Thoracic aorta (tissue), 2 donors: ENCODE results near the gene SLC39A11. TPM values are rescaled to one million over a fixed set of nuclear protein-coding genes. Genes with fewer than 3 reads are reported as not detected.

ENCODE experiments used
- ATAC-seq: fragments of 150-250 bp; one replicate; pipeline ENCODE4 v1.8.0; 2017; ENCODE audit warnings: low read depth; ENCODE audit not compliant: insufficient number of reproducible peaks, low FRiP score
- DNase-seq: peaks from one replicate; pipeline ENCODE4 v3.0.0-alpha.2; 2020; ENCODE audit warnings: low spot score
- H3K27ac ChIP-seq, 2 donors: fragments of 200-600 bp; sonication (generic); 1 replicate in 1 of 2; 2 replicates in 1 of 2; pipeline ENCODE4 v1.5.1; 2016; ENCODE audit warnings: mild to moderate bottlenecking in 2 of 2, moderate library complexity in 2 of 2
- H3K27me3 ChIP-seq: fragments of 200-600 bp; sonication (generic); replicated peaks from 2 replicates; pipeline ENCODE4 v1.6.0; 2016; ENCODE audit warnings: mild to moderate bottlenecking; ENCODE audit not compliant: insufficient read depth
- H3K36me3 ChIP-seq: fragments of 200-600 bp; sonication (generic); one replicate; pipeline ENCODE4 v1.5.1; 2016
- H3K4me1 ChIP-seq, 2 donors: fragments of 200-600 bp; sonication (generic); 1 replicate in 1 of 2; 2 replicates in 1 of 2; pipeline versions ENCODE4 v1.5.1 to v1.6.0; 2016; ENCODE audit warnings: low read depth in 2 of 2, mild to moderate bottlenecking in 1 of 2; ENCODE audit not compliant: control insufficient read depth in 1 of 2
- H3K4me3 ChIP-seq: fragments of 200-600 bp; sonication (generic); 2 replicates; pipeline ENCODE4 v1.5.1; 2016; ENCODE audit warnings: mild to moderate bottlenecking
- H3K9me3 ChIP-seq: fragments of 200-600 bp; sonication (generic); 2 replicates; pipeline ENCODE4 v1.5.1; 2016
- CTCF ChIP-seq: fragments of 200-600 bp; sonication (generic); IDR thresholded peaks from one replicate; pipeline ENCODE4 v1.5.1; 2019; ENCODE audit warnings: antibody characterized with exemption
- total RNA-seq, 2 donors: library from RNA; depleted of rRNA; stranded (reverse); fragments of >200 nt; gene quantifications; one replicate each; pipeline versions ENCODE4 v1.1.0 to v1.2.3, GENCODE V29; 2016

The SLC39A11 gene
- total RNA-seq, 2 donors from 2014 or later, result 12.0 to 29.1 TPM

GRCh38 chr17:72691586-72691985, 400.9 kb downstream of the SLC39A11 start:
- no peak for TF ChIP-seq CTCF

GRCh38 chr17:72691017-72691416, 401.5 kb downstream of the SLC39A11 start:
- Histone ChIP-seq H3K27me3 (no peaks in the 10 kb centered on the region), H3K4me3 (no peak overlapping the region), H3K27ac (no peak overlapping the region), H3K9me3 (no peaks in the 10 kb centered on the region), H3K4me1 (no peaks in the 10 kb centered on the region), H3K36me3 (no peaks in the 10 kb centered on the region)
- no peak for DNase-seq
- no peak for ATAC-seq
- no peak for TF ChIP-seq CTCF

More at GRCh38 chr17:72691586-72691985, 400.9 kb downstream of the SLC39A11 start:
- DNase-seq, result no peak
- no peak overlapping the region for H3K4me3 ChIP-seq
- H3K27me3 ChIP-seq, result no peaks in the 10 kb centered on the region
- H3K27ac ChIP-seq, result no peak overlapping the region
- H3K36me3 ChIP-seq, result no peaks in the 10 kb centered on the region
- H3K4me1 ChIP-seq, result no peaks in the 10 kb centered on the region
- no peaks in the 10 kb centered on the region for H3K9me3 ChIP-seq
- ATAC-seq, result no peak

GRCh38 chr17:72687886-72688285, 404.6 kb downstream of the SLC39A11 start:
- no peak for TF ChIP-seq CTCF
- no peak overlapping the region for H3K27ac ChIP-seq
- ATAC-seq, result no peak
- H3K9me3 ChIP-seq, result no peaks in the 10 kb centered on the region
- DNase-seq, result no peak
- no peaks in the 10 kb centered on the region for H3K27me3 ChIP-seq
- no peaks in the 10 kb centered on the region for H3K36me3 ChIP-seq
- peaks cover 0 to 11% of the 10 kb centered on the region in 2 donors for H3K4me1 ChIP-seq
- no peak overlapping the region for H3K4me3 ChIP-seq

GRCh38 chr17:72684405-72685020, 408.0 kb downstream of the SLC39A11 start:
- no peaks in the 10 kb centered on the region for H3K9me3 ChIP-seq
- no peaks in the 10 kb centered on the region for H3K36me3 ChIP-seq
- no peak overlapping the region for H3K27ac ChIP-seq
- peaks cover 0 to 11% of the 10 kb centered on the region in 2 donors for H3K4me1 ChIP-seq
- TF ChIP-seq CTCF, result no peak
- H3K4me3 ChIP-seq, result no peak overlapping the region
- DNase-seq (no peak), ATAC-seq (no peak)
- no peaks in the 10 kb centered on the region for H3K27me3 ChIP-seq

- Histone ChIP-seq H3K27ac (no peak overlapping the region), H3K4me1 (peaks cover 0 to 11% of the 10 kb centered on the region in 2 donors), H3K4me3 (no peak overlapping the region), H3K36me3 (no peaks in the 10 kb centered on the region), H3K9me3 (no peaks in the 10 kb centered on the region), H3K27me3 (no peaks in the 10 kb centered on the region)
- TF ChIP-seq CTCF, result no peak
- peak; percentile 22 for ATAC-seq
- no peak for DNase-seq
Observed at GRCh38 chr17:72683506-72684404, 408.7 kb downstream of the SLC39A11 start.
